ENCODE results near the gene PTGFR.

DNA sequence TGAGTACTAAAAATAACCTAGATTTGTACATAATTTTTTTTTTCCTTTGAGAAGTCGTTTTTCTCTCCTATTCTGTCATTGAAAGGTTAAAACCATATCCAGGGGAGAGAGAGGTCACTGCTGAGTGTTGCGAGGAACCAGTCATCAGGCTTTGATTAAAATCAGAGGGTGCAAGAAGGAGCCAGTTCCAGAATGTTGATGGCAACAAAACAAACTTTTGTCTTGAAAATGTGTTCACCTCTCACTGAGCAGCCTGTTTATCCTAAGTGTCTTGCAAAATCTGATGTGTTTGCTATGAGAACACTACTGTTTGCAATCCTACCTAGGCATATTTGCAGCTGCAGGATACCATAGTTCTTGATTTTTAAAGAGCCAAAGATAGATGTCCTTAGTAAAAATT, 25.9 kb downstream of the PTGFR start:
- TF ChIP-seq SMC3 (IDR thresholded peaks at IDR 0.05; ENCODE audit: low read depth, low read length): no peak
- TF ChIP-seq RAD21 (IDR thresholded peaks at IDR 0.05; ENCODE audit: low read length): no peak
- TF ChIP-seq, protein P1, sequence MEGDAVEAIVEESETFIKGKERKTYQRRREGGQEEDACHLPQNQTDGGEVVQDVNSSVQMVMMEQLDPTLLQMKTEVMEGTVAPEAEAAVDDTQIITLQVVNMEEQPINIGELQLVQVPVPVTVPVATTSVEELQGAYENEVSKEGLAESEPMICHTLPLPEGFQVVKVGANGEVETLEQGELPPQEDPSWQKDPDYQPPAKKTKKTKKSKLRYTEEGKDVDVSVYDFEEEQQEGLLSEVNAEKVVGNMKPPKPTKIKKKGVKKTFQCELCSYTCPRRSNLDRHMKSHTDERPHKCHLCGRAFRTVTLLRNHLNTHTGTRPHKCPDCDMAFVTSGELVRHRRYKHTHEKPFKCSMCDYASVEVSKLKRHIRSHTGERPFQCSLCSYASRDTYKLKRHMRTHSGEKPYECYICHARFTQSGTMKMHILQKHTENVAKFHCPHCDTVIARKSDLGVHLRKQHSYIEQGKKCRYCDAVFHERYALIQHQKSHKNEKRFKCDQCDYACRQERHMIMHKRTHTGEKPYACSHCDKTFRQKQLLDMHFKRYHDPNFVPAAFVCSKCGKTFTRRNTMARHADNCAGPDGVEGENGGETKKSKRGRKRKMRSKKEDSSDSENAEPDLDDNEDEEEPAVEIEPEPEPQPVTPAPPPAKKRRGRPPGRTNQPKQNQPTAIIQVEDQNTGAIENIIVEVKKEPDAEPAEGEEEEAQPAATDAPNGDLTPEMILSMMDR (conservative IDR thresholded peaks at IDR 0.05; ENCODE audit: low read depth, low read length): no peak
- TF ChIP-seq CHD1 (IDR thresholded peaks at IDR 0.05; ENCODE audit: low read depth, low read length): no peak
- TF ChIP-seq BHLHE40 (IDR thresholded peaks at IDR 0.05; ENCODE audit: low read depth, low read length): no peak
- TF ChIP-seq MAZ (IDR thresholded peaks at IDR 0.05; ENCODE audit: borderline replicate concordance, low read depth, low read length): no peak
- TF ChIP-seq POLR2A (IDR thresholded peaks at IDR 0.05; ENCODE audit: low read depth, low read length): no peak
- TF ChIP-seq, protein P2, sequence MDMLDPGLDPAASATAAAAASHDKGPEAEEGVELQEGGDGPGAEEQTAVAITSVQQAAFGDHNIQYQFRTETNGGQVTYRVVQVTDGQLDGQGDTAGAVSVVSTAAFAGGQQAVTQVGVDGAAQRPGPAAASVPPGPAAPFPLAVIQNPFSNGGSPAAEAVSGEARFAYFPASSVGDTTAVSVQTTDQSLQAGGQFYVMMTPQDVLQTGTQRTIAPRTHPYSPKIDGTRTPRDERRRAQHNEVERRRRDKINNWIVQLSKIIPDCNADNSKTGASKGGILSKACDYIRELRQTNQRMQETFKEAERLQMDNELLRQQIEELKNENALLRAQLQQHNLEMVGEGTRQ (IDR thresholded peaks at IDR 0.05; ENCODE audit: low read depth, low read length): no peak

Data from IMR-90 (cell line).